ENCODE measurements around the gene SMURF1.

The SMURF1 gene

GRCh38 chr7:99029466-99030435 lies 114.2 kb downstream of the SMURF1 start:
- FAIRE-seq (no peak), DNase-seq (ENCODE audit: insufficient read length, low spot score) (no peak)
- no peak for TF ChIP-seq CTCF (IDR thresholded peaks at IDR 0.05; ENCODE audit: insufficient read depth, missing control alignments)

GRCh38 chr7:99028261-99028973 lies 115.5 kb downstream of the SMURF1 start:
- FAIRE-seq (no peak), DNase-seq (ENCODE audit: insufficient read length, low spot score) (no peak)
- TF ChIP-seq CTCF (IDR thresholded peaks at IDR 0.05; ENCODE audit: insufficient read depth, missing control alignments): no peak

- FAIRE-seq: no peak
- no peak for DNase-seq (ENCODE audit: insufficient read length, low spot score)
- no peak for TF ChIP-seq CTCF (IDR thresholded peaks at IDR 0.05; ENCODE audit: insufficient read depth, missing control alignments)
Measured at GRCh38 chr7:99027841-99028240, 116.1 kb downstream of the SMURF1 start.

- no peak for DNase-seq (ENCODE audit: insufficient read length, low spot score)
- FAIRE-seq: no peak
- TF ChIP-seq CTCF (IDR thresholded peaks at IDR 0.05; ENCODE audit: insufficient read depth, missing control alignments): no peak
Measured at GRCh38 chr7:99027241-99027640, 116.7 kb downstream of the SMURF1 start.

GRCh38 chr7:99024066-99024465 lies 119.8 kb downstream of the SMURF1 start:
- no peak for TF ChIP-seq CTCF (IDR thresholded peaks at IDR 0.05; ENCODE audit: insufficient read depth, missing control alignments)
- FAIRE-seq (no peak), DNase-seq (ENCODE audit: insufficient read length, low spot score) (no peak)

- FAIRE-seq (no peak), DNase-seq (ENCODE audit: insufficient read length, low spot score) (no peak)
Measured at GRCh38 chr7:99021941-99022560, 121.9 kb downstream of the SMURF1 start.

More at GRCh38 chr7:99021941-99022560, 121.9 kb downstream of the SMURF1 start:
- TF ChIP-seq CTCF (IDR thresholded peaks at IDR 0.05; ENCODE audit: insufficient read depth, missing control alignments): no peak
